SK-N-SH treated with all-trans-retinoic acid at 6 μM for 48 hours (cell line): ENCODE data around the gene AP2M1.

Experiments
- CREB5 ChIP-seq: fragments of 250-450 bp; sonication (Bioruptor Pico); IDR thresholded peaks from 2 replicates; pipeline ENCODE4 v1.5.1; 2020; ENCODE audit warnings: low read depth, mild to moderate bottlenecking, moderate library complexity
- GLIS3 ChIP-seq: fragments of 250-450 bp; sonication (Bioruptor Pico); IDR thresholded peaks from 2 replicates; pipeline ENCODE4 v1.5.0; 2020; ENCODE audit warnings: mild to moderate bottlenecking, moderate library complexity
- OSR1 ChIP-seq: fragments of 250-450 bp; sonication (Bioruptor Pico); IDR thresholded peaks from 2 replicates; pipeline ENCODE4 v1.8.0; 2022; ENCODE audit warnings: moderate library complexity, mild to moderate bottlenecking, inconsistent platforms
- PATZ1 ChIP-seq: fragments of 250-450 bp; sonication (Bioruptor Pico); IDR thresholded peaks from 2 replicates; pipeline ENCODE4 v1.8.0; 2020; ENCODE audit warnings: mild to moderate bottlenecking, moderate library complexity, borderline replicate concordance
- SNAI2 ChIP-seq: fragments of 250-450 bp; sonication (Bioruptor Pico); IDR thresholded peaks from 2 replicates; pipeline ENCODE4 v1.5.0; 2020; ENCODE audit warnings: mild to moderate bottlenecking, moderate library complexity
- TOX ChIP-seq: fragments of 250-450 bp; sonication (Bioruptor Pico); IDR thresholded peaks from 2 replicates; pipeline ENCODE4 v1.8.0; 2021; ENCODE audit warnings: mild to moderate bottlenecking, moderate library complexity, borderline replicate concordance
- TSHZ2 ChIP-seq: fragments of 250-450 bp; sonication (Bioruptor Pico); IDR thresholded peaks from 2 replicates; pipeline ENCODE4 v1.5.0; 2020; ENCODE audit warnings: mild to moderate bottlenecking, moderate library complexity
- ZFP3 ChIP-seq: fragments of 250-450 bp; sonication (Bioruptor Pico); IDR thresholded peaks from 2 replicates; pipeline ENCODE4 v1.5.0; 2020; ENCODE audit warnings: mild to moderate bottlenecking, moderate library complexity
- ZFP30 ChIP-seq: fragments of 450-650 bp; formaldehyde crosslinking; IDR thresholded peaks from 2 replicates; pipeline ENCODE4 v1.5.0; 2022; ENCODE audit warnings: mild to moderate bottlenecking, moderate library complexity
- ZNF8 ChIP-seq: fragments of 450-650 bp; formaldehyde crosslinking; IDR thresholded peaks from 2 replicates; pipeline ENCODE4 v1.5.0; 2020; ENCODE audit warnings: mild to moderate bottlenecking, moderate library complexity

- TF ChIP-seq CREB5 (CRISPR knock-in tag) (no peak), OSR1 (no peak), ZFP3 (no peak), PATZ1 (CRISPR knock-in tag) (no peak), ZFP30 (CRISPR knock-in tag) (no peak), TOX (no peak), GLIS3 (no peak), ZNF8 (CRISPR knock-in tag) (no peak), TSHZ2 (CRISPR knock-in tag) (no peak), SNAI2 (CRISPR knock-in tag) (no peak)
Measured at GRCh38 chr3:184155644-184156521, 18.8 kb upstream of the AP2M1 start.
